Measurements from ENCODE around the gene RARRES1.

The RARRES1 gene

GRCh38 chr3:158765518-158766205 is 33.4 kb upstream of the RARRES1 start:
- DNase-seq (ENCODE audit: low read depth) = no peak

- DNase-seq (ENCODE audit: low read depth) = no peak
Observed at GRCh38 chr3:158763421-158763820, 31.2 kb upstream of the RARRES1 start.

- DNase-seq (ENCODE audit: low read depth) = no peak
Observed at GRCh38 chr3:158762701-158763100, 30.4 kb upstream of the RARRES1 start.

GRCh38 chr3:158761350-158761749 is 29.1 kb upstream of the RARRES1 start:
- DNase-seq (ENCODE audit: low read depth) = no peak

GRCh38 chr3:158755421-158755820 is 23.2 kb upstream of the RARRES1 start:
- no peak for DNase-seq (ENCODE audit: low read depth)

GRCh38 chr3:158753854-158754253 is 21.6 kb upstream of the RARRES1 start:
- DNase-seq (ENCODE audit: low read depth) = no peak

GRCh38 chr3:158751316-158751715 is 19.1 kb upstream of the RARRES1 start:
- DNase-seq (ENCODE audit: low read depth) = no peak

- no peak for DNase-seq (ENCODE audit: low read depth)
Observed at GRCh38 chr3:158750016-158750415, 17.8 kb upstream of the RARRES1 start.

GRCh38 chr3:158749526-158749925 is 17.3 kb upstream of the RARRES1 start:
- DNase-seq (ENCODE audit: low read depth) = no peak

- DNase-seq (ENCODE audit: low read depth) = no peak
Observed at GRCh38 chr3:158748237-158748828, 16.1 kb upstream of the RARRES1 start.

GRCh38 chr3:158747417-158747816 is 15.2 kb upstream of the RARRES1 start:
- DNase-seq (ENCODE audit: low read depth) = no peak

- no peak for DNase-seq (ENCODE audit: low read depth)
Observed at GRCh38 chr3:158745551-158745950, 13.3 kb upstream of the RARRES1 start.

- no peak for DNase-seq (ENCODE audit: low read depth)
Observed at GRCh38 chr3:158744567-158745288, 12.5 kb upstream of the RARRES1 start.

GRCh38 chr3:158743664-158744566 is 11.7 kb upstream of the RARRES1 start:
- no peak for DNase-seq (ENCODE audit: low read depth)

- DNase-seq (ENCODE audit: low read depth) = no peak
Observed at GRCh38 chr3:158742871-158743663, 10.8 kb upstream of the RARRES1 start.

- no peak for DNase-seq (ENCODE audit: low read depth)
Observed at GRCh38 chr3:158739661-158740060, 7.4 kb upstream of the RARRES1 start.

- no peak for DNase-seq (ENCODE audit: low read depth)
Observed at GRCh38 chr3:158739078-158739477, 6.8 kb upstream of the RARRES1 start.

GRCh38 chr3:158738653-158739052 is 6.4 kb upstream of the RARRES1 start:
- DNase-seq (ENCODE audit: low read depth) = no peak

GRCh38 chr3:158737976-158738615 is 5.8 kb upstream of the RARRES1 start:
- no peak for DNase-seq (ENCODE audit: low read depth)

- no peak for DNase-seq (ENCODE audit: low read depth)
Observed at GRCh38 chr3:158737410-158737809, 5.2 kb upstream of the RARRES1 start.
